DMS 273 treated with DMSO at 0.1 percent for 48 hours (cell line): ENCODE measurements around the gene ALPK3.

Source experiments
- DNase-seq: peaks from one replicate; lab custom pipeline; 2025; lab: John Stamatoyannopoulos, UW

Gene ALPK3

GRCh38 chr15:84893607-84894006 is 76.5 kb downstream of the ALPK3 start:
- no peak for DNase-seq

- DNase-seq = no peak
Measured at GRCh38 chr15:84894736-84895425, 77.7 kb downstream of the ALPK3 start.

GRCh38 chr15:84898761-84899160 is 81.6 kb downstream of the ALPK3 start:
- no peak for DNase-seq

GRCh38 chr15:84899750-84900149 is 82.6 kb downstream of the ALPK3 start:
- no peak for DNase-seq

- DNase-seq = no peak
Measured at GRCh38 chr15:84901540-84901939, 84.4 kb downstream of the ALPK3 start.

- no peak for DNase-seq
Measured at GRCh38 chr15:84903751-84904150, 86.6 kb downstream of the ALPK3 start.

- DNase-seq = no peak
Measured at GRCh38 chr15:84904419-84904818, 87.3 kb downstream of the ALPK3 start.

GRCh38 chr15:84905016-84905916 is 88.1 kb downstream of the ALPK3 start:
- DNase-seq = no peak

GRCh38 chr15:84907731-84908130 is 90.6 kb downstream of the ALPK3 start:
- DNase-seq = no peak

GRCh38 chr15:84908564-84908963 is 91.4 kb downstream of the ALPK3 start:
- no peak for DNase-seq

GRCh38 chr15:84909029-84909428 is 91.9 kb downstream of the ALPK3 start:
- DNase-seq = no peak

GRCh38 chr15:84909782-84910181 is 92.6 kb downstream of the ALPK3 start:
- DNase-seq = no peak

GRCh38 chr15:84910928-84911623 is 93.9 kb downstream of the ALPK3 start:
- DNase-seq = no peak

GRCh38 chr15:84911879-84912660 is 94.9 kb downstream of the ALPK3 start:
- DNase-seq = no peak

- DNase-seq = no peak
Measured at GRCh38 chr15:84913360-84913723, 96.2 kb downstream of the ALPK3 start.

- no peak for DNase-seq
Measured at GRCh38 chr15:84914351-84914750, 97.2 kb downstream of the ALPK3 start.

GRCh38 chr15:84914909-84915605 is 97.9 kb downstream of the ALPK3 start:
- DNase-seq = no peak

GRCh38 chr15:84915606-84915958 is 98.4 kb downstream of the ALPK3 start:
- DNase-seq = no peak

GRCh38 chr15:84917452-84917851 is 100.3 kb downstream of the ALPK3 start:
- no peak for DNase-seq

GRCh38 chr15:84919106-84919667 is 102.0 kb downstream of the ALPK3 start:
- no peak for DNase-seq

GRCh38 chr15:84921121-84921520 is 104.0 kb downstream of the ALPK3 start:
- no peak for DNase-seq
